HG03558 (cell line): ENCODE measurements around the gene TADA3.

Experiments
- ATAC-seq: cut with Tn5 transposase; IDR thresholded peaks from one replicate; pipeline ENCODE4 v1.9.1; 2021; ENCODE audit warnings: moderate number of reproducible peaks; ENCODE audit not compliant: unreplicated experiment; ENCODE audit errors: extremely low read depth

Gene TADA3

GRCh38 chr3:9769012-9769411 lies 23.3 kb downstream of the TADA3 start:
- no peak for ATAC-seq

- no peak for ATAC-seq
These were observed 24.0 kb downstream of the TADA3 start for GRCh38 chr3:9768141-9768775.

- no peak for ATAC-seq
These were observed 24.9 kb downstream of the TADA3 start for GRCh38 chr3:9767418-9767817.

- no peak for ATAC-seq
These were observed 26.4 kb downstream of the TADA3 start for GRCh38 chr3:9765865-9766264.

- ATAC-seq = no peak
These were observed 29.4 kb downstream of the TADA3 start for GRCh38 chr3:9762871-9763270.

GRCh38 chr3:9761919-9762318 lies 30.4 kb downstream of the TADA3 start:
- ATAC-seq = no peak

- no peak for ATAC-seq
These were observed 31.3 kb downstream of the TADA3 start for GRCh38 chr3:9760779-9761505.

- no peak for ATAC-seq
These were observed 34.8 kb downstream of the TADA3 start for GRCh38 chr3:9757427-9757826.

DNA sequence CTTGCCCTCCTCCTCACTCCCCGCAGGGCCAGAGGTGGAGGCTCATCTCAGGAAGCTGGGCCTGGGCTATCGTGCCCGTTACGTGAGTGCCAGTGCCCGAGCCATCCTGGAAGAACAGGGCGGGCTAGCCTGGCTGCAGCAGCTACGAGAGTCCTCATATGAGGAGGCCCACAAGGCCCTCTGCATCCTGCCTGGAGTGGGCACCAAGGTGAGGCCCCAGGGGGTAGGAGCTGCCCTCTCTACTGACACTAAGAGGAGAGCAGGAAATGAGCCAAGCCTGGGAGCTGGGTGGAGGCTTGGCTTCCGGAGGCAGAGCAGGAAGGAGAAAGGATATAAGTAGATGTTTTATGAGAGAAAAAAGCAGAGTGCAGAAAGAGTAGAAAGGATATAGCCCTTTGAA lies 37.6 kb downstream of the TADA3 start:
- no peak for ATAC-seq

DNA sequence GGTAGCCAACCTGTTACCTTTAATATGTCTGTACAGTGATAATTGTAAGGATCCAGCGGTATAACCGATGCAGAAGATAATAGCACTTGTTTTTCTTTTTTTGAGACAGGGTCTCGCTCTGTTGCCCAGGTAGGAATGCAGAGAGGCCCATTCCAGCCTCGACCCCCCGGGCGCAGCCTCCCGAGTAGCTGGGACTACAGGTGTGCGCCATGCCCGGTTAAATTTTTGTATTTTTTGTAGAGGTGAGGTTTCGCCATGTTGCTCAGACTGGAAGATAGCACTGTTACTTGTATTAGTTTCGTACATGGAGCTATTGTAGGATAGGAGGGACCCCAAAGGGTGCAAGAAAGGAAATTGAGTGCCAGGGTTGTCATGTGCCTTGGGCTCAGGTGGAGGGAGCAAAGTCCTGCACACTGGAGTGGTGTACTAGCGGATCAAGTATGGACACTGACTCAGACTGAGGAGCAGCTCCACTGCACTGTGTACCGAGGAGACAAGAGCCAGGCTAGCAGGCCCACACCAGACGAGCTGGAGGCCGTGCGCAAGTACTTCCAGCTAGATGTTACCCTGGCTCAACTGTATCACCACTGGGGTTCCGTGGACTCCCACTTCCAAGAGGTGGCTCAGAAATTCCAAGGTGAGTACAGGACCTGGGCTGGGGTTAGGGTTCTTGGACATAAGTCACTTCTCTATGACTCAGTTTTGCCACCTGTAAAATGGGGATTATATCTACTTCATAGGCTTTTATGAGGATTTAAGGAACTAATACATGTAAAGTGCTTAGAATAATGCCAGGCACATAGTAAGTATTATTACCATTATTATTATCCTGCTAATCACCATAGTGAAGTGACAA lies 41.5 kb downstream of the TADA3 start:
- ATAC-seq = no peak

- peak; percentile 74 for ATAC-seq
These were observed 42.4 kb downstream of the TADA3 start, which contains the start of gene OGG1 for GRCh38 chr3:9749645-9750555. TSS of gene OGG1 (plus strand) at chr3:9749952. CDS start at chr3:9750287, 335 bp downstream.

DNA sequence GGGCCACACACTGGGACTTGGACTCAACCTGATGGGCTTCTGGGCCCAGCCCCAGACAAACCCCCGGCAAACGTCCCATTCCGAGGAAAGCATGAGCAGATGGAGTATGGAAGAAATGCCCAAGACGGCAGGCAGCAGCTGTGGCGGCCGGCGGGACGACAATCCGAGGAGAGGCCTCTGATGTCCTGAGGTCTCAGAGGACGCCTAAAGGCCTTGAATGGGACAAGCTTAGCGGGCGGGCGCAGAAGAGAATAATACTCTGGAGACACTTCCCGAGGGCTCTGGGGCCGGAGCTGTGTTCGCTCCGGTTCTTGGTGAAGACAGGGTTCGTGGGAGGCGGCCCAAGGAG lies 43.0 kb downstream of the TADA3 start:
- ATAC-seq = no peak

DNA sequence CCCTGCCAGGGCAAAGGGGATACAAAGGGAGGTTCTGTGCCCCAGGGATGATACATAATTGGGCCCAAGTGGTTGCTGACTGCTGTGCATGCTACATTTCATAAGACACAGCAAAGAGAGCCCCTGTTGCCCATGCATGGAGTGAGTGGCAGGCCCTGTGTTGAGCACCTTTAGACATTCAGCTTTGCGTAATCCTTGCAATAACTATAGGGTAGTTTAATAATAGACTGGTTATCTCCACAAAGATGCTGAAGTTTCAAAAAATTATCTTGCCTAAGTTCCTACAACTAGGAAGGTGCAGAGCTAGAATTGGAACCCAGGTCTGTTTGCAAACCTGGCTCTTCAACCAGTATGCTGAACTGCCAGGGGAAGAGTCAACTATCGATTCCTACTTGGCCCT lies 44.2 kb downstream of the TADA3 start:
- no peak for ATAC-seq

GRCh38 chr3:9747267-9747666 lies 45.0 kb downstream of the TADA3 start:
- ATAC-seq = no peak

- no peak for ATAC-seq
These were observed 45.9 kb downstream of the TADA3 start for GRCh38 chr3:9746330-9746729.

DNA sequence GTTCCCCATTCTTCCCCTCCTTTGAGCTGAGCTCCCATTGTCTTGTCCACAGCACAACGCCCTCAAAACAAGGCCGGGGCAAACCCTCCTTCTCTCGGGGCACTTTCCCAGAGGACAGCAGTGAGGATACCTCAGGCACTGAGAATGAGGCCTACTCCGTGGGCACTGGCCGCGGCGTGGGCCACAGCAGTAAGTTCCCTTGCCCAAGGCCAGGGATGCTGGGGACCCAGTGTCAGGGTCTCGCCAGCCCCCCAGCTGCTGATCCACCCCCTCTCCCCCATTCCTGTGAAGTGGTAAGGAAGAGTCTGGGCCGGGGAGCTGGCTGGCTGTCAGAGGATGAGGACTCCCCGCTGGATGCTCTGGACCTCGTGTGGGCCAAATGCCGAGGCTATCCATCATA lies 46.8 kb downstream of the TADA3 start:
- no peak for ATAC-seq

- no peak for ATAC-seq
These were observed 48.1 kb downstream of the TADA3 start for GRCh38 chr3:9744162-9744561.

DNA sequence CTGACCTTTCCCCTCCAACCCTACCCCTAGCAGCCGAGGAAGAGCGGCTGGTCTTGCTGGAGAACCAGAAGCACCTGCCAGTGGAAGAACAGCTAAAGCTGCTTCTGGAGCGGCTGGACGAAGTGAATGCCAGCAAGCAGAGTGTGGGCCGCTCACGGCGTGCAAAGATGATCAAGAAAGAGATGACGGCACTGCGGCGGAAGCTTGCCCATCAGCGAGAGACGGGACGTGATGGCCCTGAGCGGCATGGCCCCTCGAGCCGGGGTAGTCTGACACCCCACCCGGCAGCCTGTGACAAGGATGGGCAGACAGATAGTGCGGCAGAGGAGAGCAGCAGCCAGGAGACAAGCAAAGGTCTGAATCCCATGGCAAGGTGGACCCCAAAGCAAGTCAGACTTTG lies 48.7 kb downstream of the TADA3 start:
- no peak for ATAC-seq

DNA sequence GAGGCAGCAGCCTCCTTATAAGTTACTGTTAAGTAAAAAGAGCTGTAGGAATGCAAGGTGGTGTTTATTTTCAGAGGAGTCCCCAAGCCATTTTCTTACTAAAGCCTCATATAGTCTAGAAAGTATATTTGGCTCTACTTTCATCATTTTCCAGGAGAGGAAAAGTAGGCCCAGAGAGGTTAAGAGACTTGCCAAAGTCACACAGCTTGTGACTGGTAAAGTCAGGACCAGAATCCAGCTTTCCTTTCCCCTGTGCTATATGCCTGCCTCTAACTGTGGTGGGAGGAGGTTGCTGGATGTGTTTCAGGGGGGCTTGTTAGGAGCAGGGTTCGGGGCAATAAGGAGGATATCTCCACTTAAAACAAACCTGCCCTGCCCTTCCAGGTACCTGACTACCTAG lies 49.7 kb downstream of the TADA3 start:
- no peak for ATAC-seq

DNA sequence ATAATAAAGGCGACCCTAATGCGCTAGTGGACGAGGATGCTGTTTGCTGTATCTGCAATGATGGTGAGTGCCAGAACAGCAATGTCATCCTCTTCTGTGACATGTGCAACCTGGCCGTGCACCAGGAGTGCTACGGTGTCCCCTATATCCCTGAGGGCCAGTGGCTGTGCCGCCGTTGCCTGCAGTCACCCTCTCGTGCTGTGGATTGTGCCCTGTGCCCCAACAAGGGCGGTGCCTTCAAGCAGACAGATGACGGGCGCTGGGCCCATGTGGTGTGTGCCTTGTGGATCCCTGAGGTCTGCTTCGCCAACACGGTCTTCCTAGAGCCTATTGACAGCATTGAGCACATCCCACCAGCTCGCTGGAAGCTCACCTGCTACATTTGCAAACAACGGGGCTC lies 53.1 kb downstream of the TADA3 start:
- no peak for ATAC-seq
